CD4-positive, alpha-beta T cell treated with Interleukin-21 for 1 hour (primary cell): ENCODE data around the gene PEX14.

ENCODE experiments used
- DNase-seq: peaks from one replicate; pipeline ENCODE4 v3.0.0-alpha.2; 2020

PEX14 gene

DNA sequence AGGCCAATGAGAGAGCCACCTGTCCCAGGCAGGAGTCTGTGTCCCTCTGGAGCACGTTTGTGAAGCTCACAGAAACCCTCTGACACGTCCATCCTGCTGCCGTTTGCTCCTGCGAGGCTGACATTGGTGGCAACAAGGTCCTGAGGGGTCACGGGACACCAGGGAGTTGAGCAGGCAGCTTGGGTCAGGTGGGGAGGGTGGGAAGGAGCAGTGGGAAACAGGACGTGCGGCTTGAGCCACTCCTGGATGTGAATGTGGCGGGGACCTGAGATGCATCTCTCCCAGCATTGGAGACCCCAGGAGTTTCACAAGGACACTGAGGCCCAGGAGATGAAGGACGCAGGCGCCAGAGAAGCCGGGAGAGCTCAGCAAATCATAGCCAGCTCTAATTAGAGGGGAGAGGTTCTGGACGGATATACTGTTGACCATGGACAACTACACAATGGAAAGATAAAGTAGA, 149.0 kb downstream of the PEX14 start:
- DNase-seq: no peak

DNA sequence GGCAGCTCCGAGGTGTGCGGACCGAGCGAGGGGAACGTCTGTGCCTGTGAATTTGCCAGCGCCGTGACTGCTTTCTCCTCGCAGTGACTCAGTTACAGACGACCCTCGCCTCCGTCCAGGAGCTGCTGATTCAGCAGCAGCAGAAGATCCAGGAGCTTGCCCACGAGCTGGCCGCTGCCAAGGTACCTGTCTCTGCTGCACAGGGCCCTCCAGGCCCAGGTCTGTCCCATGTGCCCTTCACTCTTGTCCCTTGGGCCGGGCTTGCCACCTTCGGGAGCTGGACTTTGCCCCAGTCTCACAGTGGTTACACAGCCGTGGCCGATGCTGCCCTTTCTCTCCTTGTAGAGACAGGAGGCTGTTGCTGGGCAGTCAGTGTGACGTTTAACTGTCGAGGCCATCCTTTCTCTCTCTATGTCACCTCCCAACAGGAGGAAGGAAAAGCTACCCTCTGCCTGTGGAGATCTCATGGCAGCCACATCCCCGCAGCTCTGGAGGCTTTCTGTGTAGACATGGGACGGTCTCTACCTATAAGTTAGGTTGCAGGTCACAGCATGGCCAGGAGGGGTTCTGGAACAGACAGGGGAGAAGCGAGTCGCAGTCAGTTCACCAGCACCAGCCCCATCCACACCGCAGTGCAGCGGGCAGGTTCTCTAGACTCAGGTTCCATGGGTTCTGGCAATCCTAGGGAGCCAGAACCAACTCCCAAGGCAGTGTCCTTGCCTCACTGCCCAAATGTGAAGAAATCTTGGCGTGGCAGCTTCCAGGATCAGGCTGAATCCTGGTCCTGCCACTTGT, 149.7 kb downstream of the PEX14 start:
- DNase-seq: no peak

DNA sequence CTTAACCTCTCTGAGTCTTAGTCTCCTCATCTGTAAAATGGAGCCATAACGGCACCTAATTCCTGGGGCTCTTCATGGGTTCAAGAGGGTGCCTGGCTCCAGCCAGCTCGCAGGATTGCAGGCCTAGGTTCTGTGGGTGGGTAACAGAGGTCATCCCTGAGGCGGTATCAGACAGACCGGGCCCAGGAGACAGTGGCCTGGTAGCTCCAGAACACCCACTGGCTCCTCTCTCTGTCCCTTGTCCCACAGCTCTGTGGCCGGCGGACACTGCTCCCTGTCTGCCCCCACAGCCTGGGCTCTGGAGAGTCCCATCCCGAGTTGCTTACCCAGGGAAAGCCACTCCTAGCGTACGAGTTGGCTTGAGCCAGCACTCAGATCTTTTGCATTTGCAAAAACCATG, 150.3 kb downstream of the PEX14 start:
- no peak for DNase-seq

DNA sequence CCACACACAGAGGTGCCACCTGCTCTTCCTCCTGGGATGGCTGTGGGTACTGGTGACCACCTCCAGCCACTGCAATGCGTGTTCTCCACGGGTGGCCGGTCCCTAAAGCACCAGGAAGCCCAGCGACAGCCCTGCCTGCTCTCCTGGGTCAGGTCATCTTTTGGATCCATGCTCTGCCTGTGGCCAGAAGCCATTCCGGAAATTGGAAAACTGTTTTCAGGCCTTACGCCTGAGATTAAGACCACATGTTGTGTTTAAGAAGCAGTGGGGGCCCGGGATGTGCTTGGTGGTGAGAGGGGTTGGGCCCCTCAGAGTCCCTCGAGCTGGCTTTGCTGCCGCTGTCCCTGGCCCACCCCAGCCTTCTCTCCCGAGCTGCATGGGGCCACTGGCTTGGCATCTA, 150.8 kb downstream of the PEX14 start:
- DNase-seq: no peak

DNA sequence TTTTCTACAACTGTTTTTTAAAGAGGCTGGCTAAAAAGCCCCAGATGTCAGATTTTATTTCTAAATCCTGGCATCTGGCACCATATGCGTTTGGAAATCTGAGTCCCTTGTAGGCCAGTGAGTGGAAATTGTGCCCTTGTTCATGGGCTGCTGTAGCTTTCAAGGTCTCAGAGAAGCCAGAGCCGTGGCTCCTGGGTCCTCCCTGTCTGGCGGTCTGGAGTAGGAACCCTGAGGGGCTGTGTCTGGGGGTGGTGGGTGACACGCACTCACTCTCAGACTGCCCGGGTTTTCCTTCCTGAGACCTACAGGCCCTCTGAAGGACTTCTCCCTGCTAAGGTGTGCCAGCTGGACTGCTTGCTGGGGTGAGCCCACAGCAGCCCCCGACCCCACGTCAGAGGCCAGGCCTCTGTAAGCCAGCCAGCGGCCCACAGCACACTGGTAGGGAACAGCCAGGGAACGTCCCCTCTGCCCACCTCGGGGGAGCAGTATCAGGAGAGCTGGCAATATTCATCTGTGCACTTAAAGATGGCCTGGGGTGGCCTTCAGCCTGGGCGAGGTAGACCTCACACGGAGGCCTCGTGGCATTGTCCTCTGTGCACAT, 151.5 kb downstream of the PEX14 start:
- DNase-seq: no peak

DNA sequence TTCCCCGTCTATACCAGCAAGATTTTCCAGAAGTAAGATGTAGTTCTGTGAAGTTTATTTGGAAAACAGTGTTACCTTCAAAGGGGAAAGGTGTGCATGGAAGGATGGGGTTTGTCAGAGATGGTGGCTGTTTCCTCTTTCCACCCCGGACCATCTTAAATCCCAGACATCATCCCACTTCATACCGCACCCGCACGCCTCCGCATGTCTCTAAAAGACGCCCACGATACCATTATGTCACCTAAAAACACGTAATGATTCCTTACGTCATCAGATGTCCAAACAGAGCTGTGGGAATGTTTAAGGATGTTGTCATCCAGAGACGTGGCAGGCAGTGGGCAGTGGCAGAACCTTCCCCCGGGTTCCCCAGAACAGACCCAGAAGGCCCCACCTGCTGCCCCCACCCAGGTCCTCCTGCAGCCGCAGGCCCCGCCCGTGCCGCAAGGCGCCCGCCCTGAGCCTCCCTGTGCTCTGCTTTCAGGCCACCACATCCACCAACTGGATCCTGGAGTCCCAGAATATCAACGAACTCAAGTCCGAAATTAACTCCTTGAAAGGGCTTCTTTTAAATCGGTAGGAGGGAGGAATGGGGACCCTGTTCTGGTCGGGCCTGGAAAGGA, 152.2 kb downstream of the PEX14 start:
- DNase-seq: no peak

DNA sequence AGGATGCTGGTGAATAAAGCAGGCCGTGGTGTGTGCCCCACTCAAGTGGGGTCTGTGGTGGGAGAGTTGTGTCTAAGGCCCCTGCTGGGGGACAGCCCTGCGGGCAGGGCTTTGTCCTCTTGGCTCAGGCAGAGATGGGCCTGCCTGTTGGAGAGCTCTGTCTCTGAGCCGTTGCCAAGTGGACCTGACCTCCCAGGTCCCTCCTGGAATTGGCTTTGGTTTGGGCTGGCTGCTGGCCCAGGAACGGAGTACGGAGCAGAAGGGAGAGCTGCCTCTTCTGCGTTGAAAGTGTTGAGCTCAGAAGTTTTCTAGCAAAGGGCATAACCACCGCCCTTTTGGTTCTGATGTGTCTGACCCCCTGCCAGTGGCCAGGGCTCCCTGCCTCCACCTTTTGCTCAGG, 153.9 kb downstream of the PEX14 start:
- no peak for DNase-seq

DNA sequence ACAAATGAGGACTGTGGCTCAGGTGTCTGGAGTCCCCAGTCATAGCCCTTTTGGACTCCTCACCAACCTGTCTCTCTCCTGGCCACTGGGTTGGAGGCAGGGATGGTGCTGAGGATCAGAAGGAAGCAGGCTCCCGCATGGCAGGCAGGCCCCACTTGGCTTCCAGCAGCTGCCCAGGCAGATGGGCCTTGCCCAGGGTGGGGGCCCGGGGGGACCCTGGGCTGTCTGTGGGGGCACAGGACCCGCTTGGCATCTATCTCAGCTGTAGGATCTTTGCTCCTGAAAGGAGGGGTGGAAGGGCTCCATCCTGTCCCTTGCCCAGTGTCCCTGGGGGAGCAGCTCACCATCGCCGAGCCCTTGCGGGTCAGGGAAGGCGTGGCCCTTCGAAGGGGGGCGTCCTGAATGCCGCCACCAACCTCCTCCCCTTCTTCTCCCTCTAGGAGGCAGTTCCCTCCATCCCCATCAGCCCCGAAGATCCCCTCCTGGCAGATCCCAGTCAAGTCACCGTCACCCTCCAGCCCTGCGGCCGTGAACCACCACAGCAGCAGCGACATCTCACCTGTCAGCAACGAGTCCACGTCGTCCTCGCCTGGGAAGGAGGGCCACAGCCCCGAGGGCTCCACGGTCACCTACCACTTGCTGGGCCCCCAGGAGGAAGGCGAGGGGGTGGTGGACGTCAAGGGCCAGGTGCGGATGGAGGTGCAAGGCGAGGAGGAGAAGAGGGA, 154.5 kb downstream of the PEX14 start:
- DNase-seq: no peak

DNA sequence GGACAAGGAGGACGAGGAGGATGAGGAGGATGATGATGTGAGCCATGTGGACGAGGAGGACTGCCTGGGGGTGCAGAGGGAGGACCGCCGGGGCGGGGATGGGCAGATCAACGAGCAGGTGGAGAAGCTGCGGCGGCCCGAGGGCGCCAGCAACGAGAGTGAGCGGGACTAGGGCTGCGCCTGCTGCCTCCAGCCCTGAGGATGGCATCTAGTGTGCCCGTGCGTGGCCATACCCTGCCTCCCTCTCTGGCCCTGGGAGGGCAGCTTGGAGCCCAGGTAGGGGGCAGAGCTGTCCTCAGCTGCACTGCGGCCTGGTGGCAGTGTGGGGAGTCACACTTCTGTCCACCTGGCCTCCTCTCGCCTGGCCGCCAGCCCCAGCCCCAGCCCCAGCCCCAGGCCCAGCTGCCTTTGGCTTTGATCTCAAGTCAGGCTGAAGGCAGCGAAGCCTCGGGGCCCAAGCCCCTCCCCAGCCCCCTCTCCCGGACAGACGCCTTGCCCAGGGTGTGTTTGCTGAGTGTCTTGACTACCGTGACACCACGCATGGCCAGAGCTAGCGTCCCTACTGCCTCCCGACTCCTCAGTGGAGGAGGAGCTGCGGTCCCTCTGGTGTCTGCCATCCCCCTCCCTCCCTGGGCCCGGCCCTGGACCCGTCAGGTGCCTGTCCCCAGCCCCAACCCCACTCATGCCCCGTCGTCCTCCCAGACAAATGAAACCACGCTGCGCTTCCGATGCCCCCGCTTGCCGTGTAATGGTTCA, 155.2 kb downstream of the PEX14 start:
- no peak for DNase-seq

DNA sequence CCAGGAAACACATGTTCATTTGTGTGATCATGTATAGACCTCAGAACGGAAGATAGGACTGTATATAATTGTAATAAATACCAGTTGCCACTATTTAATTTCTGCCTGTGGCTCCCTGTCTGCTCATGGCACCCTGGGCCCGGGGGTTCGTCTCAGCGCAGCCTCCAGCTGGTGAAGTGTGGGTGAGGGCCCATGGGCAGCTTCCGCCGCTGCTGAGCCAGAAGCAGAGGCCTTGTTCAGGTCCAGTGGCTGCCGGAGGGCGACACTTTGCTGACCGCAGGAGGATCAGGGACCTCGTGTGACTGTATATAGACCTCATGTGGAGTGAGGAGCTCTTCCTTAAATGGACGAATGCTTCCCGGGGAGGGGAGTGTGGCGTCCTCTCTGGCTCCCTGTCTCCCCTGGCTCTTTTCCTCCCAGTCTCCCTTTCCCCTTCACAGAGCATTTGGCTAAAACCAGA, 155.9 kb downstream of the PEX14 start:
- DNase-seq: no peak

DNA sequence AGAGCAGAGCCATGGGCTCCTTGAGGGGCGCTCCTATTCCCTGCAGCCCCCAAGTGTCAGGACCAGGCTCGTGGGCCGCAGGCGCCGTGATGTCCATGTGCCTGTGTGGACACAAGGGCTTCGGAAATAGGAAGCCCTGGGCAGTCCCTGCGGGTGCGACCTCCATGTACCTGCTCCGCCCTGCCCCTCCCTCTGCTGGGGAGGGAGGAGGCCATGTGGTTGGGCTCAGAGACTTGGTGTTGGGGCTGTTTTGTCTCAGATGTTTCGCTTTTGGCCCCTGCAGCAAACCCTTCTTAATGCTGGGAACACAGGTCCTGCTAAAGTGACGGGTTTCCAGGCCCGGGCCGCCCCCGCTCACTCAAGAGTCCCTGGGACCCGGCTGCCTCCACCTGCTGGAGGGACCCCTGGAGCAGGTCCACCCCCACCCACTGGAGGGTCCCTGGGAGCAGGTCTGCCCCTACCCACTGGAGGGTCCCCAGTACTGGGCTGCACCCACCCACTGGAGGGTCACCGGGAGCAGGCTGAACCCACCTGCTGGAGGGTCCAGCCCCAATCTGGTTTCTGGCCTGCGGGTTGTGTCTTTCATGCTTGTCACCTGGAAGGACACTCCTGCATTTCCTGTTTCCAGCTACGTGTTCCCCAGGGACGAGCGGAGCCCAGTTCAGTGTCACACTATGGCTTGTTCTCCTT, 156.5 kb downstream of the PEX14 start:
- no peak for DNase-seq

DNA sequence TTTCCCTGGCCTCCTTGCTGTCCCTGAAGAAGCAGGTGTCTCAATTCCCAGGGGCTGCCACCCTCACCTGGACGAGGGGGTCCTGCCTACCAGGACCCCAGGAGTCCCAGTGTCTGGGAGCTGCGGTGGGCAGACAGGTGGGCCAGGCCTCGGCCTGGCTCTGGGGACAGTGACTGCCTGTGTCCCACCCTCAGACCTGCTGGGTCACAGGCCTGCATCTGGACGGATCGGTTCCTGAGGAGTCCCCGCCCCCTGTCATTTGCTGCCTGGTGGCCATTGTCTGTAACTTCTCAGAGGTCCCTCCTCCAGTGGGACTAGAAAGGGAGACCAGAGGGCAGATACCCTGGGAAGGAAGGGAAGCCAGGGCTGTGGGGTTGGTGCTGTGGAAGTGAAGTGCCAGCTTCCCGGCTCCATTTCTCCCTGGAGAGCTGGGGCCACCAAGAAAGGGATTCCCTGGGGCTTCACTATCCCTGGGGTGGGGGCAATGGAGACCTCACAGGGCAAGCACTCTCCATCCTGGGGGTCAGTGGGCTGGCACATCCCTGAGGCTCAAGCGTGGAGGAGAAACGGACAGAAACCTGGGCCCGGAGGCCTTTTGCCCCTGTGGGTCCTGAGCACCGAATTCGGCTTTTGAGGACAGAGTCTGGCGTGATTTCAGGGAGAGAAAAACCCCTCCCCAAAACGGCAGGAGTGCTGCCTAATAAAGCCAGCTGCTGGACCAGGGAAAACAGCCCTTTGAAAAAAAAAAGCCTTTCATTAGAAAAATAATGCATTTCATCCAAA, 157.3 kb downstream of the PEX14 start:
- DNase-seq: no peak

DNA sequence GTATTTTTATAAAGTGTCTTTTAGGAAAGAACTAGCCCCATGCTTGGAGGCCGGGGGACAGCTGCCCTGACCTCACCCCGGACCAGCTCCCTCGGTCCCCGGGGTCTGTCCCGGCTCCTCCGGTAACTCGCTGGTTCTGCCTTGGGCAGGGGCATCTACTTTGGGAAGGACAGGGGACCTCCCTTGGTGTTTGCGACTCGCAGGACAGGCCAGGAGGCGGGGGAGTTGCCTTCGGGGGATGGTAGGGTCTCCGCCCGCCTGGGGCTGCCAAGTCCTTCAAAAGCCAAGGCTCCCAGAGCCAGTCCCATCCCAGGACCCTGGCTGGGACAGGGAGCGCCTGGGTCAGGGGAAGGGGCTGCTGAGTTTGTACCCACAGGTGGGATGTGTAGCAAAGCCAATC, 157.9 kb downstream of the PEX14 start:
- no peak for DNase-seq

DNA sequence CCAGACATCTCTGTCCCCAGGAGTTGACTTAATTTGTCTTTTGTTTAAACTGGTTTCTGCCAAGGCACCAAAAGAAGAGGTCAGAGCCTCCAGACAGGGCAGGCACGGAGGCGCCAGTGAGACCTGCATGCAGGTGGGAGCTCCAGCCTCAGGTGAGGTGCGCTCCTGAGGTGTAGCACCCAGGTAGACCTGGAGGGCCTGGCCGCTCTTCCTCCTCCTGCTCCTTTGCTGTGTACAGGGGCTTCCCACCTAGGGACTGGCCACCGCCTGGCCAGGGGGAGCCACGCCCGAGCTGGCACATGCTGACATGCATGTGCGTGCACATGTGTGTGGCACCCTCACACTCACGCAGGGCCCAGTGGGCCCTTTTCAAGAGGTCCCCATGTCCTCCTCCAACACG, 158.7 kb downstream of the PEX14 start:
- no peak for DNase-seq

DNA sequence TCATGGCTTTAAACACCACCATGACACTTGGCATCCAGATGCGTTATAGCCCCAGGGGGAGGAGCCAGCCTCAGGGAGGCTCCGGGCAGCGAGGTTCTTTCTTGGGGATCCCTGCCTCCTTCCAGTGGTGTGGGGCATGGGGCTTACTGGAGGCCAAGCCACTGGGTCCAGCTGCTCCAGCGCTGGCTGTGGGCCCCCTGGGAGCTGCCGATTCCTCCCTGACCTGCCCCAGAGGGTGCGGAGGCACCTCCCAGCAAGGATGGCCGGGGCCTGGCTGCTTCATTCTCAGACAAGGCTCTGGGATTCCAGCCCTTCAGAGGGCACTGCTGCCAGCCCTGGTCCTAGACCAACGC, 159.3 kb downstream of the PEX14 start:
- no peak for DNase-seq

DNA sequence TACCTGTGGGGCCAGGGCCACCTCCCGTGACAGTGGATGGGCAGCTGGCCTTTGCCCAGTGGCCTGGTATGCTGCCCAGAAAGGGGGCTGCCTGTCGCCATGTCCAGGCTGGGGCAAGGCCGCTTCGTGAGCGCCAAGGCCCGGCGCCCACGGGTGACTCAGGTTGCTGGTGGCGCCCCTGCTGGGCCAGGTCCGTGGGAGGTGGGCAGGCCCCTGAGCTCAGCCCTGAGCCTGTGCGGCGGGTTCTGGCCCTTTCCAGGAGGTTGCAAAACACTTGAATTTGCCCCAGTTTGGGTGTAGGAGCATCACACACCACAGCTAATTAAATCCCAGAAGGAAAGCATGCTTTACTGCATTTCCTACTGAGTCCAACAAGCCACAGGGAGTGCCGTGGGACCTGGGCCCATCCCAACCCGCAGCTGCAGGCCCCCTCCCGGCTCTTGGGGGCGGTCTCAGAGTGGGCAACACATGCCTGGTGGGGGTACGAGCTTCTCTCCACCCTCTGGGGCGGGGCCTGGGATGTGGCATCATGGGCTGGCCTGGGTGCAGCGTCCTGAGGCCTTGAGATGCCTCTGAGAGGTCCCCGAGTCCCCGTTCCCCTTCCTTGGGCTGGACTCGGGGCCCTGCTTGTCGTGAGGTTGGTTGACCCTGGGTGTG, 159.8 kb downstream of the PEX14 start:
- DNase-seq: no peak

DNA sequence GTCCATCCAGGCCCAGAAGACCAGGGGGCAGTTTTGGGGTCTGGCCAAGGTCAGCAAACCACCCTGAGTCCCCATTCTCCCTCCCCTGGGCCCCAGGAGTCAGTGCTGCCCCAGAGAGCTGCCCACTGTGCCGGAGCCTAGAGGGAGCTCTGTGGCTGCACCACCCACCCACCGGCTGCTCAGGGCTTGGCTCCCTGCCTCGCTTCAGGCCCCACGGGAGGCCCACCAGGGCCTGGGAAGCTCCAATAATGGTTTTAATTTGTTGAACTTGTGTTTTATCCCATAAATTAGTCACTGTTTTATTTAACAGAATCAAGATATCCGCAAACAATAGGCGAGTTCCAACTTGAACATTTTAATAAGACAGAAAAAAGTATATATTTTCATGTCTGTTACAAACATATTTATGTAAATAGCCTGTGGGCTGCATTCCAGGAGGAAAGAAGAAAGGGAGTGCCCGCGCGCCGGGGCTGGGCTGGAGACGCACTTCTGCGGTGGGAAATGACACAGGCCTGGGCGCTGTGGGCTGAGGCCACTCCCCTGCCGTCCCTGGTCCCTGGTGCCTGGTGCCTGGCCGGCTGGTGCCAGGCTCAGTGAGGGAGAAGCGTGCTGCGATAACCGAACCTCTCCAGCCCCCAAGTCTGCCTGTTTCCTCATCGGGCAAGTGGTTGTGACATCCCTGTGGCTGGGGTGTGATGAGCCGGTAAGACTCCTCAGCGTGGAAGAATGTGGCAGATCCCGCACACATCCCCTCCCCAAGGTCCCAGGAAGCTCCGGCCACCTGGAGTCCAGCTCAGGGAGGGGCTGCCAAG, 160.5 kb downstream of the PEX14 start:
- no peak for DNase-seq

DNA sequence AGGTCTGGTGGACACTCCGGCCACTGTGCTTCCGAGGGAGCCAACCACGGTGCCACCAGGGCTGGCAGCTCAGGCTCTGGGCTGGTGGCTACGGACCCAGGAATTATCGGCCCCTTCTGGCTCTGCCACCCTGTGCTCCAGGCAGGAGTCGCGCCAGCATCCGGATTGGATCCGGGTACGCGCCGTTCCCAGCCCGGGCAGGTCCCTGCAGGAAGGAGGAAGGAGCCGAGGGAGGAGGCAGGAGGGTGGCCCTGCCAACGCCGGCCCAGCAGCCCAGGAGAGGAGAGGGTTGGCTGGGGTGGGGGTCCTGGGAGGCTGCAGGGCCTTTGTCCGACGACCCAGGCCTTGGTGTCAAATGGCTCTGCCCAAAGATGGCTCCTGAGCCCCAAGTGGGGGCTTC, 161.2 kb downstream of the PEX14 start:
- no peak for DNase-seq

DNA sequence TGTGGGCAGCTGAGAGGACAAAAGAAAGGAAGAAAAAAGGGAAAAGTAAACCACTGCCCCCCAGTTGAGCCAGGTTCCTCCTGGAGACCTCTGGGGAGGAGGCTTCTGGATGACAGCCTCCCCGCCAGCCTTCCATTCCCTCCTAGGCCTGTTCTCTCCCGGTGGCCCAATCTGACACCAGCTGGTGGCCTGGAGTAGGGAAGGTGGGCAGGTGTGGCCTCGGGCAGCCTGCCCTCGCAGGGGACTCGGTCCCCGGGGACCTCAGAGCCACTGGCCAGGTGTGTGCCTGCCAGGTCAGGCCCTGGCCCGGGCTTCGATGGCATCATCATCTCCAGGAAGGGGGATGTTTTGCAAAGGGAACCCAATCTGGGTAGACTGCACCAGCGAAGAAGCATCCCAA, 162.7 kb downstream of the PEX14 start:
- no peak for DNase-seq
